Measurements from ENCODE around the gene FAM168B.

Gene FAM168B

GRCh38 chr2:131046028-131046917, 47.0 kb downstream of the FAM168B start:
- no peak for TF ChIP-seq CTCF (IDR thresholded peaks at IDR 0.05; ENCODE audit: borderline replicate concordance, insufficient read depth, low read depth, low read length)
- H3K4me3 ChIP-seq (ENCODE audit: low read depth, low read length): no peak overlapping the region

GRCh38 chr2:131045286-131046027, 47.8 kb downstream of the FAM168B start:
- no peak overlapping the region for H3K4me3 ChIP-seq (ENCODE audit: low read depth, low read length)
- TF ChIP-seq CTCF (IDR thresholded peaks at IDR 0.05; ENCODE audit: borderline replicate concordance, insufficient read depth, low read depth, low read length): no peak

GRCh38 chr2:131044757-131045150, 48.5 kb downstream of the FAM168B start:
- no peak overlapping the region for H3K4me3 ChIP-seq (ENCODE audit: low read depth, low read length)
- no peak for TF ChIP-seq CTCF (IDR thresholded peaks at IDR 0.05; ENCODE audit: borderline replicate concordance, insufficient read depth, low read depth, low read length)

GRCh38 chr2:131044075-131044756, 49.0 kb downstream of the FAM168B start:
- no peak overlapping the region for H3K4me3 ChIP-seq (ENCODE audit: low read depth, low read length)
- TF ChIP-seq CTCF (IDR thresholded peaks at IDR 0.05; ENCODE audit: borderline replicate concordance, insufficient read depth, low read depth, low read length): no peak

GRCh38 chr2:131043199-131044074, 49.8 kb downstream of the FAM168B start:
- no peak for TF ChIP-seq CTCF (IDR thresholded peaks at IDR 0.05; ENCODE audit: borderline replicate concordance, insufficient read depth, low read depth, low read length)
- no peak overlapping the region for H3K4me3 ChIP-seq (ENCODE audit: low read depth, low read length)

GRCh38 chr2:131042148-131042775, 51.0 kb downstream of the FAM168B start:
- no peak overlapping the region for H3K4me3 ChIP-seq (ENCODE audit: low read depth, low read length)
- no peak for TF ChIP-seq CTCF (IDR thresholded peaks at IDR 0.05; ENCODE audit: borderline replicate concordance, insufficient read depth, low read depth, low read length)
